ENCODE data around the gene PLCB1. TPM values are rescaled to one million over a fixed set of nuclear protein-coding genes. Genes with fewer than 3 reads are reported as not detected.

PLCB1 gene
- total RNA-seq, 1 donor: 13.4 TPM

- H3K4me2 ChIP-seq (ENCODE audit: insufficient read depth, low read length): no peak overlapping the region
- H3K27ac ChIP-seq (ENCODE audit: low read depth, low read length): peak overlapping the region; percentile 65
- no peak overlapping the region for H3K4me3 ChIP-seq (ENCODE audit: insufficient read depth, low read length)
- TF ChIP-seq CTCF (IDR thresholded peaks at IDR 0.05; ENCODE audit: extremely low read depth, low read depth, low read length): peak; percentile 77
- no peaks in the 10 kb centered on the region for H3K79me2 ChIP-seq (ENCODE audit: insufficient read depth, low read length)
- H2AFZ ChIP-seq (ENCODE audit: low read length): peak overlapping the region; percentile 27
- no peaks in the 10 kb centered on the region for H4K20me1 ChIP-seq (ENCODE audit: insufficient read depth, low read length)
- DNase-seq (ENCODE audit: insufficient read length, low spot score, missing footprints): peak; percentile 94
- peaks cover 8% of the 10 kb centered on the region for H3K4me1 ChIP-seq (ENCODE audit: insufficient read depth, low read length)
- H3K36me3 ChIP-seq (ENCODE audit: insufficient read depth, low read length): no peaks in the 10 kb centered on the region
- no peaks in the 10 kb centered on the region for H3K9me3 ChIP-seq (ENCODE audit: low read depth, low read length)
- no peaks in the 10 kb centered on the region for H3K27me3 ChIP-seq (ENCODE audit: insufficient read depth, low read length)
Measured at GRCh38 chr20:8454137-8454712, 322.2 kb downstream of the PLCB1 start.

- Histone ChIP-seq H3K79me2 (ENCODE audit: insufficient read depth, low read length) (no peaks in the 10 kb centered on the region), H3K4me1 (ENCODE audit: insufficient read depth, low read length) (peaks cover 8% of the 10 kb centered on the region), H3K9me3 (ENCODE audit: low read depth, low read length) (no peaks in the 10 kb centered on the region), H3K4me2 (ENCODE audit: insufficient read depth, low read length) (no peak overlapping the region), H4K20me1 (ENCODE audit: insufficient read depth, low read length) (no peaks in the 10 kb centered on the region), H3K27me3 (ENCODE audit: insufficient read depth, low read length) (no peaks in the 10 kb centered on the region), H2AFZ (ENCODE audit: low read length) (no peak overlapping the region), H3K4me3 (ENCODE audit: insufficient read depth, low read length) (no peak overlapping the region), H3K27ac (ENCODE audit: low read depth, low read length) (no peak overlapping the region), H3K36me3 (ENCODE audit: insufficient read depth, low read length) (no peaks in the 10 kb centered on the region)
- DNase-seq (ENCODE audit: insufficient read length, low spot score, missing footprints): no peak
- no peak for TF ChIP-seq CTCF (IDR thresholded peaks at IDR 0.05; ENCODE audit: extremely low read depth, low read depth, low read length)
Measured at GRCh38 chr20:8456765-8457164, 324.7 kb downstream of the PLCB1 start.

GRCh38 chr20:8457978-8458377 lies 325.9 kb downstream of the PLCB1 start:
- Histone ChIP-seq H4K20me1 (ENCODE audit: insufficient read depth, low read length) (no peaks in the 10 kb centered on the region), H3K4me3 (ENCODE audit: insufficient read depth, low read length) (no peak overlapping the region), H3K27ac (ENCODE audit: low read depth, low read length) (no peak overlapping the region), H3K27me3 (ENCODE audit: insufficient read depth, low read length) (no peaks in the 10 kb centered on the region), H2AFZ (ENCODE audit: low read length) (no peak overlapping the region), H3K36me3 (ENCODE audit: insufficient read depth, low read length) (no peaks in the 10 kb centered on the region), H3K4me2 (ENCODE audit: insufficient read depth, low read length) (no peak overlapping the region), H3K4me1 (ENCODE audit: insufficient read depth, low read length) (peaks cover 8% of the 10 kb centered on the region), H3K9me3 (ENCODE audit: low read depth, low read length) (no peaks in the 10 kb centered on the region), H3K79me2 (ENCODE audit: insufficient read depth, low read length) (no peaks in the 10 kb centered on the region)
- TF ChIP-seq CTCF (IDR thresholded peaks at IDR 0.05; ENCODE audit: extremely low read depth, low read depth, low read length): no peak
- DNase-seq (ENCODE audit: insufficient read length, low spot score, missing footprints): no peak

GRCh38 chr20:8461186-8461585 lies 329.1 kb downstream of the PLCB1 start:
- H4K20me1 ChIP-seq (ENCODE audit: insufficient read depth, low read length): no peaks in the 10 kb centered on the region
- no peak for DNase-seq (ENCODE audit: insufficient read length, low spot score, missing footprints)
- H3K79me2 ChIP-seq (ENCODE audit: insufficient read depth, low read length): no peaks in the 10 kb centered on the region
- no peak overlapping the region for H3K4me3 ChIP-seq (ENCODE audit: insufficient read depth, low read length)
- peaks cover 2% of the 10 kb centered on the region for H3K36me3 ChIP-seq (ENCODE audit: insufficient read depth, low read length)
- no peak overlapping the region for H3K4me2 ChIP-seq (ENCODE audit: insufficient read depth, low read length)
- no peaks in the 10 kb centered on the region for H3K4me1 ChIP-seq (ENCODE audit: insufficient read depth, low read length)
- H3K9me3 ChIP-seq (ENCODE audit: low read depth, low read length): peaks cover 2% of the 10 kb centered on the region
- no peak overlapping the region for H3K27ac ChIP-seq (ENCODE audit: low read depth, low read length)
- no peak overlapping the region for H2AFZ ChIP-seq (ENCODE audit: low read length)
- no peaks in the 10 kb centered on the region for H3K27me3 ChIP-seq (ENCODE audit: insufficient read depth, low read length)
- no peak for TF ChIP-seq CTCF (IDR thresholded peaks at IDR 0.05; ENCODE audit: extremely low read depth, low read depth, low read length)
